Activated T-cell treated with anti-CD3 and anti-CD28 coated beads, Interleukin-2, amount 50 U/mL, for 24 hours (primary cell): ENCODE results near the gene GRM5.

Experiments used
- DNase-seq: peaks from one replicate; pipeline ENCODE4 v3.0.0-alpha.2; 2020
- H3K27ac Mint-ChIP-seq: 2 replicates; pipeline ENCODE4 v1.8.0; 2020; ENCODE audit warnings: mild to moderate bottlenecking, mixed read lengths
- H3K27me3 Mint-ChIP-seq: 2 replicates; pipeline ENCODE4 v1.8.0; 2020; ENCODE audit warnings: mixed read lengths
- H3K36me3 Mint-ChIP-seq: 2 replicates; pipeline ENCODE4 v1.8.0; 2020; ENCODE audit warnings: low read depth, mixed read lengths
- H3K4me1 Mint-ChIP-seq: 2 replicates; pipeline ENCODE4 v1.8.0; 2020; ENCODE audit warnings: low read depth, mixed read lengths
- H3K4me3 Mint-ChIP-seq: 2 replicates; pipeline ENCODE4 v1.8.0; 2020; ENCODE audit warnings: mild to moderate bottlenecking, moderate library complexity, mixed read lengths
- H3K9me3 Mint-ChIP-seq: 2 replicates; pipeline ENCODE4 v1.8.0; 2020; ENCODE audit warnings: mixed read lengths

GRM5 gene

DNA sequence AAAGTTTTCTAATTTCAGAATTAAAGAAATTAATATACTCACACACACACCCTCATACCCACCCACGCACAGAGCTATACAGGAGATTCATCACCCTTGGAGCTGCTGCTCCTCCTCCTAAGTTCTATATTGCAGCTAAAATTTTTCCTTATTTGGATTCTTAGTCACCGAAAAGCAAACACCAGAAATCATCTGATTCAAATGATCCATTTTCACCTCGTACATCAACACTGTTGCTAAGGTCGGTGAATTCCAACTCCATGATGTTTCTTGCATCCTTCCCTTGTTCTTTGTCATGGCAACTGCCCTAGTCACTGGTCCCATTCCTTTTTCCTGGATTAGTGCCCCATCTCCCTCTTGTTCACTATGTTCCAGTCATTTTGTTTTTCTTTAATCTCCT, 286.2 kb downstream of the GRM5 start:
- peaks cover 5% of the 10 kb centered on the region for H3K4me1 Mint-ChIP-seq
- H3K9me3 Mint-ChIP-seq, result peaks cover 6% of the 10 kb centered on the region
- no peak overlapping the region for H3K27ac Mint-ChIP-seq
- H3K4me3 Mint-ChIP-seq, result no peak overlapping the region
- no peaks in the 10 kb centered on the region for H3K36me3 Mint-ChIP-seq
- no peak for DNase-seq
- no peaks in the 10 kb centered on the region for H3K27me3 Mint-ChIP-seq

DNA sequence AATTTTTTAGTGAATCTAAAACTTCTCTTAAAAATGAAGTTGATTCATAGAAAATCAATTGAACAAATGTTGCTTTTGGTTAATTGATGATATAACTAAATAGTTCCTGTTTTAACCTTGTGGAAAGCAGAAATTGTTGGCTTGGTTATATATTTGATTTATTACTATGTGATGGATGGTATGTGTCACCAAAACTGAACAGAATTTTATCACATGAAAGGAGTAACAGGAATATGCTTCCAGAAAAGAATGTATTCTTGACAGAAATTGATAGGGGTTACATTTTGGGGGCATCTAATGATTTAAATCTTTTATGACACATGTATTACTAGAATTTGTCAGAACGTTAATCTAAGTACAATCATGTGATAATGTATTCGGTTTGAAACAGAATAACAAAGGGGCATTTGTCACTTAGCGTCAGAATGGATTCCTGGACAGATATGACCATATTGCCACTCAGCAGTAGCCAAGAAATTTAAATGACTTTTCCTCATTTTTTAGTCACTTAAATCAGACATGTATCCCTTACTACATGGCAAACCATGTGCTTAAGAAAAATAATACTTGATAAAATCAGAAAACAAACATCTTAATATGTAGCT, 295.2 kb downstream of the GRM5 start:
- no peaks in the 10 kb centered on the region for H3K36me3 Mint-ChIP-seq
- H3K9me3 Mint-ChIP-seq, result peaks cover 4% of the 10 kb centered on the region
- DNase-seq, result no peak
- H3K27me3 Mint-ChIP-seq, result no peaks in the 10 kb centered on the region
- H3K27ac Mint-ChIP-seq, result no peak overlapping the region
- H3K4me3 Mint-ChIP-seq, result no peak overlapping the region
- no peaks in the 10 kb centered on the region for H3K4me1 Mint-ChIP-seq

DNA sequence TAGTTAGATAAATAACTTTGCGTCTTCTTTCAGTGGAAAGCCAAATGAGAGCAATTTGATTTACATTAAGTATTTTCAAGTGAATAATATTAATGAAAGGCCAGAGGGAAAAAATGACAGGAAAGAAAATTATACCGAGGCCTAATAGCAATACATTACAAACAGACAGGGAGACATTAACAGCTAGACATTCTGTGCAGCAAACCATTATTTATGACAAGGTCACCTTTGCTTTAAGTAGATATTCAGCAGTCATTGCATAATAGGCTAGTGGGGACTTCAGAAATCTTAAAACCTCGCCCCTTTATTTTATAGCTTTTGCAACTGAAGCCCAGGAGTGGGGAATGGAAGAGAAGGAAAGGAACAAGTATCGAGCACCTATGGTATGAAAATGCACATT, 321.6 kb downstream of the GRM5 start:
- Mint-ChIP-seq H3K4me3 (no peak overlapping the region), H3K27me3 (no peaks in the 10 kb centered on the region), H3K9me3 (peaks cover 5% of the 10 kb centered on the region), H3K36me3 (no peaks in the 10 kb centered on the region), H3K27ac (no peak overlapping the region), H3K4me1 (no peaks in the 10 kb centered on the region)
- DNase-seq, result no peak

DNA sequence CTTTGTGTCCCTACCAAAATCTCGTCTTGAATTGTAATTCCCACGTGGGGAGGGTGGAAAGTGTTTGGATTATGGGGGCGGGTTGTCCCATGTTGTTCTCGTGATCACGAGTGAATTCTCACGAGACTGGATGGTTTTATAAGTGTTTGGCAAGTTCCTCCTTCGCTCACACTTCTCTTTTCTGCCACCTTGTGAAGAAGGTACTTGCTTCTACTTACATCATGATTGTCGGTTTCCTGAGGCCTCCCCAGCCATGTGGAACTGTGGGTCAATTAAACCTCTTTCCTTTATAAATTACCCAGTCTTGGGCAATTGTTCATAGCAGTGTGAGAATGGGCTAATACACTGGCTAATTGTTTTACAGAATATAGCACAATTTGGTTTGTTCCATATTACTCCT, 326.3 kb downstream of the GRM5 start:
- H3K4me1 Mint-ChIP-seq, result no peaks in the 10 kb centered on the region
- no peaks in the 10 kb centered on the region for H3K9me3 Mint-ChIP-seq
- no peak for DNase-seq
- H3K27ac Mint-ChIP-seq, result no peak overlapping the region
- no peaks in the 10 kb centered on the region for H3K27me3 Mint-ChIP-seq
- H3K36me3 Mint-ChIP-seq, result no peaks in the 10 kb centered on the region
- no peak overlapping the region for H3K4me3 Mint-ChIP-seq

DNA sequence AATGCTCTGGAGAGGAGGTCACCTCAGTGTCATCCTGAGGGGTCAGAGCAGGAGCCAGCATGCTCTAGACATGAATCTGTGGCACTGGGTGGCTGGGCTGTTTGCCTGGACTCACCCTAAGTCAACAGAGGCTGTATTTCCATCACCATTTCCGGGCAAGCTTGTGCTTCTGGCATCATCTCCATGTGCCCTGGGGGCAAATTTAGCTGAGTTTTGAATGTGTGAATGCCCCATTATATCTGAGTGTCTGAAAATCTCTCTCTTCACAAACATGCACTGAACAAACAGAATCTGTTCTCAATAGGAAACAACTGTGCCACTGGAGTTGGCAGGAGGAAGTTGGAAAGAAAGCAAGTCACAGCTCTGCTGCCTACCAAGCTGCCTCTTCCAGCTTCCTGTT, 356.2 kb downstream of the GRM5 start:
- no peaks in the 10 kb centered on the region for H3K36me3 Mint-ChIP-seq
- no peak for DNase-seq
- peaks cover 2% of the 10 kb centered on the region for H3K4me1 Mint-ChIP-seq
- no peak overlapping the region for H3K27ac Mint-ChIP-seq
- H3K9me3 Mint-ChIP-seq, result no peaks in the 10 kb centered on the region
- H3K4me3 Mint-ChIP-seq, result no peak overlapping the region
- no peaks in the 10 kb centered on the region for H3K27me3 Mint-ChIP-seq

DNA sequence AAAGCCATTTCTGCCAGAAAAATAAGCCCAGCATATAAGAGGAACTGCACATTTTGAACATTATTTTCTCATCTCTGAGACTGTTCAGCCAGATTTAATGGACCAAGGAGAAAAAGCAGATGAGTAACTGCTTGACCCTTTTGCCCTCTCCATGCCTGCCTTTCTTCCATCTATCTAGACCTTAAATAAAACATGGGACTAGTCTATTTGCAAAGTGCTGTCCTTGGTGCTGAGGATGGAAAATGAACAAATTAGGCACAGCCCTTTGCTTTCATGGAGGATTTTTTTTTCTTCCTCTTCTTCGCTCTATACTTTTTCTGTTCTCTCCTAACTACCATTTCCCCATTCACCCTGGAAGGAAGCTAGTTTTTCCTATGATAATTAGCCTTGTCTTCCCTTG, 361.3 kb downstream of the GRM5 start:
- Mint-ChIP-seq H3K4me1 (no peaks in the 10 kb centered on the region), H3K36me3 (no peaks in the 10 kb centered on the region), H3K27me3 (no peaks in the 10 kb centered on the region), H3K4me3 (no peak overlapping the region), H3K9me3 (no peaks in the 10 kb centered on the region), H3K27ac (no peak overlapping the region)
- DNase-seq, result no peak

DNA sequence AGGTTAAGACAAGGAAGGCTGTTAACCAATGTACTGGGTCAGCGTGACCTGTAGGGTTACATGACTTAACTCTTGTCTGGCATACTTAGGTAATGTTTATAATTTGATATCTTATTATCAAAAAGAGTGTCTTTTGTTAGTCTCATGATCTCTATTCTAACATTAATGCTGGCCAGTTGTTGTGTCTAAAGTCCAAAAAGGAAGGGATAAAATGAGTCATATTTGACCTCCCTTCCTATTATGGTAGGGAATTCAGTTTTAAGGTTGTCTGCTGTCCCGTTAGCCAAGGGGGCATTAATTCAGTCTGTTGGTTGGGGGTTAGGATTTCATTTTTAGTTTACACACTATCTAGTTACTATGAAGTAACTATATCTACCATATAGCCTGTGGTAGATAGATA, 364.0 kb downstream of the GRM5 start:
- no peak overlapping the region for H3K4me3 Mint-ChIP-seq
- no peaks in the 10 kb centered on the region for H3K27me3 Mint-ChIP-seq
- H3K36me3 Mint-ChIP-seq, result no peaks in the 10 kb centered on the region
- H3K27ac Mint-ChIP-seq, result no peak overlapping the region
- H3K4me1 Mint-ChIP-seq, result no peaks in the 10 kb centered on the region
- DNase-seq, result no peak
- H3K9me3 Mint-ChIP-seq, result no peaks in the 10 kb centered on the region

DNA sequence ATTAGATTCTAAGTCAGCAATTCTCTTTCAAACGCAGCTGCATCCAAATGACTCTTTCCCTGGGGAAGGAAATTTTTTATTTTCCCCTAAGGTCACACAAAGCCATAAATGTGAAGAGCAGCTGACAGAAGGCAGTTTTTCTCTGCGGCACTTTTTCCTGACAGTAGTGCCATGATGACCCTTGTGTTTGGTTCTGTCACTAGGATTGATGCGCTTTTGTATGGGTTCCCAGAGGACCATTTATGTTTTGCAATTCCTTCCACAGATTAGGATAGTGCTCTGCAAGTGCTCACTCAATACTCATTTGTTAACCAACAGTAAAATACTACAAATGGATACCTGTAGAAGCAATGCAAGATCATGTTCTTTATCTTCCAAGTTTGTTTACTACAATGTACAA, 368.6 kb downstream of the GRM5 start:
- H3K27ac Mint-ChIP-seq, result no peak overlapping the region
- H3K4me3 Mint-ChIP-seq, result no peak overlapping the region
- DNase-seq, result no peak
- H3K36me3 Mint-ChIP-seq, result no peaks in the 10 kb centered on the region
- H3K4me1 Mint-ChIP-seq, result no peaks in the 10 kb centered on the region
- no peaks in the 10 kb centered on the region for H3K9me3 Mint-ChIP-seq
- no peaks in the 10 kb centered on the region for H3K27me3 Mint-ChIP-seq

DNA sequence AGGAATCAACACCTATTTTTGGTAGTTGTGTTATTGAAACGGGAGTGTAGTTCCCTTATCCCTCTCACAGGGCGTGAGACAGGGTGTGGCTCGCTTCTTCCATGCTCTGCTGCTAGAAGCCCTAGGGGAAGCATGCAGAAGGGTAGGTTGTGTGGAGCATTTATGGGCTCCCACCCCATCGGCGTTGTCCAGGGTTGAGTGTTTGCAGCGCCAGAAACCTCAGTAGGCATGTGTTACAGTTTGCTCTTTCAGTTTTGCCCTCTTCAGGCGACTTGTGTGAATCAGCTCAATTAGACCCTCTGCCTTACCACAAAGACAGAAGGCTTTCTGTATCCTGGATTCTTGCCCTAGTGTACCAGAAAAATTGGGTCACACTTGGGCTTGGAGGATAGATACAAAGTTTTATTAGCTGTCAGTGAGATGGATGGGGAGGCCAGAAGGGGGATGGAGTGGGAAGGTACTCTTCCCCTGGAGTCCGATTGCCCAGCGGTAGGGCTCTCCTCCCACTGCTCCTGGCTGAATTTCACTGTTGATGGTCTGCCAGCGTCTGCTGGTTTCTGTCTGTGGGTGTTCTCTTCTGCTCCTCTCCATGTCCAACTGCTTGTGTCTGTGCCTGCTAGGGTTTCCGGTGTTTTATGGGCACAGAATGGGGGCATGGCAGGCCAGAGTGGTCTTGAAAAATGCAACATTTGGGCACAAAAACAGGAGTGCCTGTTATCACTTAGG, 369.9 kb downstream of the GRM5 start:
- no peak for DNase-seq
- Mint-ChIP-seq H3K4me1 (no peaks in the 10 kb centered on the region), H3K27ac (no peak overlapping the region), H3K4me3 (no peak overlapping the region), H3K9me3 (no peaks in the 10 kb centered on the region), H3K36me3 (no peaks in the 10 kb centered on the region), H3K27me3 (no peaks in the 10 kb centered on the region)

DNA sequence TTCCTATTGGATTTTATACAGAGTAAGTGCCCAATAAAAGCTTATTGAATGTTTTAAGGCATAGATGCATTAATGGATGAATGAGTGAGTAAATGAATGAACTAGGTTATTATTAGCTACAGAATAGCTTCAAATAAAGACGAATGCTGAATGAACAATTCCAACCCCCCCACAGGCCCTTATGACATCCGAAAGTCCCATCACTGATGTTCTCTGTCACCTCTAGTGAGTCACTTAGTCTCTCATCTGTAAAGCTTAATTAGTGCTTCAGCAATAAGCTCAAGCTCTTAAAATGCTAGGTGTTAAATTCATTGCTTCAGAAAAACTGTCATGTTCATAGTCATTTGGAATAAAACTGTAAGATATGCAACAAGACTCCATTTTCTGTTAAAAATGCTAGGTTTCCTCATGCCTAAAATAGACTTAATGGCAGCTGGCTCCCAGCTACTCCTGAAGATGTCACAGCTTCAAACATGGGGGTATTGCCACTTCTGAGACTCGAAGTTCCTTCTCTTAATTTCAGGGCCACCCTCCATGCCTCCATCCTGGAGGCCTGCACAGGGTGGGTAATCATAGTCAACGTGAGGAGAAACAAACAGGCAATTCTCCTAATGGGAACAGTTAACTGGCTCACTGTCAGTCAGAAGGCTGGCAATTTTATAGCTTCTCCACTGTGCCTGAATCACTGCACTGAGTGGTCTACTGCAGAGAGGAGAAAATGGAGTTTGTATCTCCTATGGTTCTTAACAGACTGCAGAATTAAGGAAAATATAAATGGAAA, 373.3 kb downstream of the GRM5 start:
- peaks cover 8% of the 10 kb centered on the region for H3K4me1 Mint-ChIP-seq
- no peaks in the 10 kb centered on the region for H3K27me3 Mint-ChIP-seq
- no peak overlapping the region for H3K27ac Mint-ChIP-seq
- H3K36me3 Mint-ChIP-seq, result no peaks in the 10 kb centered on the region
- no peaks in the 10 kb centered on the region for H3K9me3 Mint-ChIP-seq
- no peak overlapping the region for H3K4me3 Mint-ChIP-seq
- DNase-seq, result no peak

DNA sequence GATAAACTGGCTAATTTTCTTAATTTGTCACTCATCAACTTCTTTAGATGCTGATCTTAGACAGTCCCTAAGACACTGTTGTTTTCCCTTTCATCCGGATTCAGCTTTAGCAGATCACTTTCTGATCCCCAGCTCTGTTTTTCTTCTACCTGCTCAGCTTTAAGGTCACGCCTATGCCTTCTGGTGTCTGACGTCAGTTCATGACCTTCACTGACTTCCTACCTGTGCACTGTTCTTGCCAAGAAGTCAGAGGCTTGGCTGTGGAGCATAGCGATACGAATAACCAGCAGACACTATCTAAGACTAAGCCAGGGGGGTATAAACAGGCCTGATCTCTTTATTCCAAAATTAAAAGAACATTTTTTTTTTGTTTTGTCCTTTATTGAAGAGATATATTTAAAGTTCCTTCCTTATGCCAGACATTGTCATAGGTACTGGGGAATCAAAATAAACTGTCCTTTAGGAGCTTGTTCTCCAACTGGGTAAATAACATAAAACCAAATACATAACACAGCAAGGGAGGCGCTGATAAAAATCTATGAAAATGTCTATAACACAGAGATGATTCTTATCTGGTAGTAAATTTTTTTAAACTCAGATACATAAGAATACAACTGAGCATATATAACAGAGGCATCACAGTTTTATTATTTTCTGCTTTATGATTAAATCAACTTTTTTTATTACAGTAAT, 376.1 kb downstream of the GRM5 start:
- Mint-ChIP-seq H3K27me3 (no peaks in the 10 kb centered on the region), H3K4me1 (peaks cover 8% of the 10 kb centered on the region), H3K36me3 (no peaks in the 10 kb centered on the region), H3K9me3 (no peaks in the 10 kb centered on the region), H3K4me3 (no peak overlapping the region), H3K27ac (no peak overlapping the region)
- no peak for DNase-seq

DNA sequence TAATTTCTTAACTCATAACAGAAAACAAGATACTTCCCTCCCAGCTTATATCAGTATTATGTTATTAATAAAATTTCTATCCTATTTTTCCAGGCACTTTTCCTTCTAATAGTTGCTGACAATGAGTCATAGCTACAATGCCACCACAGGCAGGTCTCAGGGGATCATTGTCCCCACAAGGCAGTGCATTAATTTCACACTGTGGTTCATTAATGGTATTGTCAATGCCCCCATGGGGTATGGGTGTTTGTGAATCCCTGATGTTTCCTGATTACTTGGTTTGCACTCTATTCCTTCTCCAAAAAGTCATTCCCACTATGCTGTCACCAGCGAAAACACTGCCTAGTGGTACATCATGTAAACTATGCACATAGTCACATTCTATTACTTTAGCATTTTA, 382.8 kb downstream of the GRM5 start:
- Mint-ChIP-seq H3K27ac (no peak overlapping the region), H3K27me3 (no peaks in the 10 kb centered on the region), H3K9me3 (peaks cover 5% of the 10 kb centered on the region), H3K36me3 (no peaks in the 10 kb centered on the region), H3K4me3 (no peak overlapping the region), H3K4me1 (peaks cover 7% of the 10 kb centered on the region)
- DNase-seq, result no peak

DNA sequence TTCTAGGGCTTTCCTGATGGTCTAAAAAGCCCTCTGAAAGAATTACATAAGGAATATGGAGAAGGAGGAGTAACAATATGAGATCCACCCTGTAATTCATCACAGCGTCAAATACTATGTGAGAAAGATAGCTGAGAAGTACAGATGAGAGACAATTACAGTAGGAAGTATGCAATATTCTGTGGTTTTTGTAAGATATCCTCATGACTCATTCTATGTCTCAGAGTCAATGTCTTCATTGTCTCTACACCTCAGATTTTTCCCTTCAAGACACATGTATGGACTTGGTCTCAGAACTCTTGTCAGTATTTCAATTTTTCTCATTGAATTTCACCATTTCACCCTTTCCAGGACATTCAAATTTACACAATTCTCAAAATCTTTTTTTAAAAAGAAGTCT, 385.0 kb downstream of the GRM5 start:
- peaks cover 5% of the 10 kb centered on the region for H3K9me3 Mint-ChIP-seq
- H3K36me3 Mint-ChIP-seq, result no peaks in the 10 kb centered on the region
- no peak overlapping the region for H3K27ac Mint-ChIP-seq
- H3K27me3 Mint-ChIP-seq, result no peaks in the 10 kb centered on the region
- H3K4me3 Mint-ChIP-seq, result no peak overlapping the region
- no peak for DNase-seq
- H3K4me1 Mint-ChIP-seq, result peaks cover 7% of the 10 kb centered on the region

DNA sequence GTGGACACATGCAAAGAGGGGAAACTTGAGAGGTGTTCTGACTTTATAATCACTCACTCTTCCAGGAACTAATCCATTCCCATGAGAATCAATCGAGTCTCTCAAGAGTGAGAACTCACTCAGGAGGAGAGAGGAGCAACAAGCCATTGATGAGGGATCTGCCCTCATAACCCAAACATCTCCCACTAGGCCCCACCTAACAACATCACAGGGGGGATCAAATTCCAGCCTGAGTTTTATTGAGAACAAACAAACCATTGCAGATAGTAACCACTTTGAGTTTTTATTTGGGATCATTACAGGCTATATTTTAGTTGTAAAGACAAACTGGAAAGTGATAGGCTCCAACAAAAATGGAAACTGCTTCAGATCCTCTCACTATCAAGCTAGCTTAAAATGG, 399.4 kb downstream of the GRM5 start:
- Mint-ChIP-seq H3K4me3 (no peak overlapping the region), H3K27ac (no peak overlapping the region), H3K9me3 (no peaks in the 10 kb centered on the region), H3K4me1 (no peaks in the 10 kb centered on the region), H3K27me3 (no peaks in the 10 kb centered on the region), H3K36me3 (no peaks in the 10 kb centered on the region)
- DNase-seq, result no peak
